Trophoblast cell (in vitro differentiated cells and primary cell): ENCODE data around the gene TJP3.
"Not testable (repeated sequence)": the region's sequence is repeated elsewhere in the genome, so short reads cannot be mapped to it uniquely, and the experiment has no call there.

Source experiments
- DNase-seq, 2 donors: peaks; one replicate each; pipeline ENCODE4 v3.0.0-alpha.2; 2016
- H2AFZ ChIP-seq: 2 replicates; pipeline ENCODE4 v1.6.1; 2013; ENCODE audit warnings: low read length, moderate library complexity, mild to moderate bottlenecking; ENCODE audit not compliant: insufficient read depth, poor library complexity
- H2AK5ac ChIP-seq: 2 replicates; pipeline ENCODE4 v1.6.1; 2013; ENCODE audit warnings: mild to moderate bottlenecking, low read length
- H2BK120ac ChIP-seq: 2 replicates; pipeline ENCODE4 v1.6.1; 2013; ENCODE audit warnings: low read length, mild to moderate bottlenecking, moderate library complexity; ENCODE audit not compliant: insufficient read depth, poor library complexity
- H2BK12ac ChIP-seq: 2 replicates; pipeline ENCODE4 v1.6.1; 2013; ENCODE audit warnings: mild to moderate bottlenecking, low read length, moderate library complexity
- H2BK5ac ChIP-seq: 2 replicates; pipeline ENCODE4 v1.6.1; 2013; ENCODE audit warnings: low read length, low read depth, moderate library complexity, mild to moderate bottlenecking; ENCODE audit not compliant: poor library complexity
- H3K14ac ChIP-seq: 2 replicates; pipeline ENCODE4 v1.6.1; 2013; ENCODE audit warnings: mild to moderate bottlenecking, low read length
- H3K18ac ChIP-seq: 2 replicates; pipeline ENCODE4 v1.6.1; 2013; ENCODE audit warnings: mild to moderate bottlenecking, low read length
- H3K23ac ChIP-seq: 2 replicates; pipeline ENCODE4 v1.6.1; 2013; ENCODE audit warnings: low read length
- H3K27ac ChIP-seq: 2 replicates; pipeline ENCODE4 v1.5.1; 2013; ENCODE audit warnings: low read depth, mild to moderate bottlenecking, inconsistent platforms, low read length, moderate library complexity
- H3K27me3 ChIP-seq: 2 replicates; pipeline ENCODE4 v1.6.1; 2013; ENCODE audit warnings: inconsistent platforms, mild to moderate bottlenecking, low read length, moderate library complexity; ENCODE audit not compliant: insufficient read depth
- H3K36me3 ChIP-seq, 2 experiments: 1 replicate in 1 of 2; 2 replicates in 1 of 2; pipeline ENCODE4 v1.6.1; 2013; ENCODE audit warnings: low read length in 2 of 2, mild to moderate bottlenecking in 2 of 2, moderate library complexity in 1 of 2; ENCODE audit not compliant: insufficient read depth in 2 of 2, control insufficient read depth in 1 of 2
- H3K4ac ChIP-seq: 2 replicates; pipeline ENCODE4 v1.6.1; 2013; ENCODE audit warnings: low read depth, mild to moderate bottlenecking, low read length, moderate library complexity
- H3K4me1 ChIP-seq, 2 experiments: 1 replicate in 1 of 2; 2 replicates in 1 of 2; pipeline ENCODE4 v1.6.1; 2013; ENCODE audit warnings: low read length in 2 of 2, mild to moderate bottlenecking in 2 of 2, moderate library complexity in 1 of 2; ENCODE audit not compliant: insufficient read depth in 2 of 2, control insufficient read depth in 1 of 2
- H3K4me2 ChIP-seq: 2 replicates; pipeline ENCODE4 v1.6.1; 2013; ENCODE audit warnings: inconsistent platforms, mild to moderate bottlenecking, low read length, moderate library complexity
- H3K4me3 ChIP-seq: 2 replicates; pipeline ENCODE4 v1.5.1; 2013; ENCODE audit warnings: mild to moderate bottlenecking, low read depth, low read length, inconsistent platforms
- H3K79me1 ChIP-seq: one replicate; pipeline ENCODE4 v1.6.1; 2013; ENCODE audit warnings: low read length
- H3K79me2 ChIP-seq: 2 replicates; pipeline ENCODE4 v1.6.1; 2013; ENCODE audit warnings: low read length, mild to moderate bottlenecking; ENCODE audit not compliant: control insufficient read depth, insufficient read depth, poor library complexity
- H3K9ac ChIP-seq: 2 replicates; pipeline ENCODE4 v1.6.1; 2013; ENCODE audit warnings: mild to moderate bottlenecking, low read length
- H3K9me3 ChIP-seq: 2 replicates; pipeline ENCODE4 v1.6.1; 2013; ENCODE audit warnings: low read depth, mild to moderate bottlenecking, control low read depth, inconsistent platforms, low read length; ENCODE audit not compliant: insufficient read depth
- H4K12ac ChIP-seq: 2 replicates; pipeline ENCODE4 v1.6.1; 2013; ENCODE audit warnings: low read depth, mild to moderate bottlenecking, low read length, moderate library complexity
- H4K8ac ChIP-seq: 2 replicates; pipeline ENCODE4 v1.6.1; 2013; ENCODE audit warnings: low read depth, mild to moderate bottlenecking, low read length, moderate library complexity
- H4K91ac ChIP-seq: one replicate; pipeline ENCODE4 v1.6.1; 2013; ENCODE audit warnings: low read depth, mild to moderate bottlenecking, low read length, moderate library complexity
- WGBS: extraction: QIAGEN DNeasy Blood & Tissue Kit; methylation state at CpG from one replicate; pipeline ENCODE4 v1.1.7; 2013; ENCODE audit warnings: missing lambda C conversion rate; ENCODE audit not compliant: insufficient read length, insufficient coverage; ENCODE audit errors: extremely low coverage; 5-methylcytosine and 5-hydroxymethylcytosine counted together

Gene TJP3

DNA sequence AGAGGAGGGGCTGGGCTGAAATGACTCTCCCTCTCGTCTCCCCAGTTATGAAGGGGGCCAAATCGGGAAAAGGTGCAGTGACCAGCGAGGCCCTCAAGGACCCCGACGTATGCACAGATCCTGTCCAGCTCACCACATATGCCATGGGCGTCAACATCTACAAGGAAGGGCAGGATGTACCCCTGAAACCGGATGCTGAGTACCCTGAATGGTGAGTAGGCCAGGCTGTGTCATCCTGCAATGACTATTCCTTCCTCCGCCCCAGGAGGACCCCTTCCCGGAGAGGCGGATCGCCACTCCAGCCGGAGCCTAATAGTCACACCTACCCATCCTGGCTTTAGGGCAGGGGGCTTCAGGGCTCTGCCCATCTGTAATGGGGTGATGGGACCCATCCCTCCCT, 56.9 kb downstream of the TJP3 start:
- Histone ChIP-seq H3K14ac (no peak overlapping the region), H4K91ac (no peak overlapping the region), H2AK5ac (no peak overlapping the region), H4K12ac (no peak overlapping the region), H3K79me1 (peaks cover 7% of the 10 kb centered on the region), H3K9ac (no peak overlapping the region), H3K79me2 (peaks cover 8% of the 10 kb centered on the region), H3K9me3 (no peaks in the 10 kb centered on the region), H4K8ac (no peak overlapping the region), H3K4me3 (no peak overlapping the region), H3K27me3 (no peaks in the 10 kb centered on the region), H3K27ac (no peak overlapping the region), H3K18ac (no peak overlapping the region), H3K4ac (no peak overlapping the region), H2BK120ac (no peak overlapping the region), H2AFZ (no peak overlapping the region), H2BK5ac (no peak overlapping the region), H3K4me1 (peaks cover 0 to 4% of the 10 kb centered on the region in 2 experiments), H3K36me3 (peaks cover 21 to 24% of the 10 kb centered on the region in 2 experiments), H3K4me2 (no peak overlapping the region), H2BK12ac (no peak overlapping the region), H3K23ac (no peak overlapping the region)
- DNase-seq: no peak
- WGBS: no CpG with 5 or more reads among the region's 12 CpGs

DNA sequence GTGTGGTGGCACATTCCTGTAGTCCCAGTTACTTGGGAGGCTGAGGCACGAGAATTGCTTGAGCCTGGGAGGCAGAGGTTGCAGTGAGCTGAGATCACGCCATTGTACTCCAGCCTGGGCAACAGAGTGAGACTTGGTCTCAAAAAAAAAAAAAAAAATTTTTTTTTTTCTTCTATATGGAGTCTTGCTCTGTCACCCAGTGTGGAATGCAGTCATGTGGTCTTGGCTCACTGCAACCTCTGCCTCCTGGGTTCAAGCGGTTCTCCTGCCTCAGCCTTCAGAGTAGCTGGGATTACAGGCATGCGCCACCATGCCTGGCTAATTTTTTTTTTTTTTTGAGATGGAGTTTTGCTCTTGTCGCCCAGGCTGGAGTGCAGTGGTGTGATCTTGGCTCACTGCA, 57.6 kb downstream of the TJP3 start:
- H3K36me3 ChIP-seq: peaks cover 20 to 24% of the 10 kb centered on the region in 2 experiments
- H4K91ac ChIP-seq, H3K4ac ChIP-seq, H3K4me2 ChIP-seq, H2AFZ ChIP-seq, H4K8ac ChIP-seq, H3K18ac ChIP-seq, H3K4me3 ChIP-seq, H3K27me3 ChIP-seq, H3K23ac ChIP-seq, H3K79me2 ChIP-seq, H3K14ac ChIP-seq, H2AK5ac ChIP-seq, H2BK12ac ChIP-seq, H2BK120ac ChIP-seq, H2BK5ac ChIP-seq, H3K27ac ChIP-seq, H3K9me3 ChIP-seq, H3K79me1 ChIP-seq, H3K4me1 ChIP-seq, DNase-seq, H3K9ac ChIP-seq, H4K12ac ChIP-seq: not testable (repeated sequence)
- WGBS: no CpG with 5 or more reads among the region's 5 CpGs

DNA sequence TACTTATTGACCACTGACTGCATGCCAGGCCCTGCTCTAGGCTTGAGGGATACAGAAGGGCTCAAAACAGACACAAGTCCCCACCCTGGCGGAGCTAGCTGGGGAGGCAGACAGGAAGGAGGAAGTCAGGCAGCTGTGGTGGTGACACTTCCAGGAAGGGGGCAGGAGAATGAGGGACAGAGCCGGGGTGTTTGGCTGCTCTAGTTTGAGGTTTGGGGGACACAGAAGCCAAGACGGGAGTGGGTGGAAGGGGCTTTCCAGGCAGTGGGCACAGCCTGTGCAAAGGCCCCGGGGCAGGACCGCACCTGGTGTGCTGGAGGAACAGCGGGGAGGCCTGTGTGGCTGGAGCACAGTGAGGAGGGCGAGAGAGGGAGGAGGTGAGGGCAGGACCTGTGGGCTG, 58.3 kb downstream of the TJP3 start:
- H3K23ac ChIP-seq: no peak overlapping the region
- peaks cover 20 to 24% of the 10 kb centered on the region in 2 experiments for H3K36me3 ChIP-seq
- no peak for DNase-seq
- no peak overlapping the region for H3K4me2 ChIP-seq
- no peak overlapping the region for H3K18ac ChIP-seq
- no peak overlapping the region for H2BK120ac ChIP-seq
- H3K27me3 ChIP-seq: no peaks in the 10 kb centered on the region
- H3K27ac ChIP-seq: no peak overlapping the region
- no peak overlapping the region for H3K4ac ChIP-seq
- no peaks in the 10 kb centered on the region for H3K4me1 ChIP-seq
- H4K12ac ChIP-seq: no peak overlapping the region
- H3K9me3 ChIP-seq: no peaks in the 10 kb centered on the region
- H2AK5ac ChIP-seq: no peak overlapping the region
- H4K8ac ChIP-seq: no peak overlapping the region
- no peak overlapping the region for H2BK5ac ChIP-seq
- H2AFZ ChIP-seq: no peak overlapping the region
- no peak overlapping the region for H4K91ac ChIP-seq
- no peak overlapping the region for H3K4me3 ChIP-seq
- H3K79me2 ChIP-seq: peaks cover 2% of the 10 kb centered on the region
- no CpG with 5 or more reads among the region's 7 CpGs for WGBS
- H3K9ac ChIP-seq: no peak overlapping the region
- no peak overlapping the region for H3K14ac ChIP-seq
- peaks cover 2% of the 10 kb centered on the region for H3K79me1 ChIP-seq
- H2BK12ac ChIP-seq: no peak overlapping the region

DNA sequence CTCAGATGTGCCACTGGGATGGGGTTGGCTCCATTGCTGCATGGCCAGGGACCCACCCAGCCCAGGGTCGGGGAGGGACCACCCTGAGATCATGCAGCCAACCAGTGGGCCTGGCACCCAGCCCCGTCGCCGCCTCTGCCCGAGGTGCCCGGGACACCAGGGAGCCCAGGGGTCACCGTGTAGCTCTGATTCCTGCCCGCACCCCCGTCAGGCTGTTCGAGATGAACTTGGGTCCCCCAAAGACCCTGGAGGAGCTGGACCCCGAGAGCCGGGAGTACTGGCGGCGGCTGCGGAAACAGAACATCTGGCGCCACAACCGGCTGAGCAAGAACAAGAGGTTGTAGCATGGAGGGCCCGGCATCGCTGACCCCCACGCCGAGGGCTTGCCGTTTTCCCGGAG, 58.9 kb downstream of the TJP3 start:
- Histone ChIP-seq H3K4me3 (no peak overlapping the region), H3K79me2 (peaks cover 2% of the 10 kb centered on the region), H3K36me3 (peaks cover 20 to 24% of the 10 kb centered on the region in 2 experiments), H3K9me3 (no peaks in the 10 kb centered on the region), H2BK120ac (no peak overlapping the region), H3K4me2 (no peak overlapping the region), H2BK5ac (no peak overlapping the region), H2BK12ac (no peak overlapping the region), H3K4me1 (no peaks in the 10 kb centered on the region), H3K23ac (no peak overlapping the region), H4K91ac (no peak overlapping the region), H3K9ac (no peak overlapping the region), H3K27me3 (no peaks in the 10 kb centered on the region), H4K8ac (no peak overlapping the region), H3K14ac (no peak overlapping the region), H3K4ac (no peak overlapping the region), H3K18ac (no peak overlapping the region), H2AFZ (no peak overlapping the region), H3K79me1 (peaks cover 2% of the 10 kb centered on the region), H3K27ac (no peak overlapping the region), H2AK5ac (no peak overlapping the region), H4K12ac (no peak overlapping the region)
- WGBS: no CpG with 5 or more reads among the region's 23 CpGs
- DNase-seq: no peak
